Karpas-422 (cell line): ENCODE measurements around the gene PCDHGC5. TPM values are rescaled to one million over a fixed set of nuclear protein-coding genes. Genes with fewer than 3 reads are reported as not detected.

Experiments used
- DNase-seq: peaks from one replicate; pipeline ENCODE4 v3.0.0-alpha.2; 2015
- H2AFZ ChIP-seq: fragments of 200-600 bp; sonication (generic); 2 replicates; pipeline ENCODE4 v1.6.1; 2014; ENCODE audit warnings: antibody characterized with exemption, low read length, mixed read lengths
- H3K27ac ChIP-seq: fragments of 200-600 bp; sonication (generic); 2 replicates; pipeline ENCODE4 v1.5.1; 2014; ENCODE audit warnings: mild to moderate bottlenecking, low read length, moderate library complexity
- H3K27me3 ChIP-seq: fragments of 200-600 bp; sonication (generic); 2 replicates; pipeline ENCODE4 v1.6.1; 2014; ENCODE audit warnings: low read length, mixed read lengths
- H3K36me3 ChIP-seq: fragments of 200-600 bp; sonication (generic); 2 replicates; pipeline ENCODE4 v1.6.1; 2014; ENCODE audit warnings: low read length, mixed read lengths; ENCODE audit not compliant: insufficient read depth
- H3K4me1 ChIP-seq: fragments of 200-600 bp; sonication (generic); 2 replicates; pipeline ENCODE4 v1.6.1; 2014; ENCODE audit warnings: mild to moderate bottlenecking, low read length, mixed read lengths
- H3K4me2 ChIP-seq: fragments of 200-600 bp; sonication (generic); 2 replicates; pipeline ENCODE4 v1.6.1; 2014; ENCODE audit warnings: low read length, low read depth, mild to moderate bottlenecking; ENCODE audit not compliant: poor library complexity, severe bottlenecking
- H3K4me3 ChIP-seq: fragments of 200-600 bp; sonication (generic); 2 replicates; pipeline ENCODE4 v1.5.1; 2014; ENCODE audit warnings: mild to moderate bottlenecking, antibody characterized with exemption, low read length, mixed read lengths
- H3K79me2 ChIP-seq: fragments of 200-600 bp; sonication (generic); 2 replicates; pipeline ENCODE4 v1.6.1; 2014; ENCODE audit warnings: mild to moderate bottlenecking, low read length, mixed read lengths
- H3K9ac ChIP-seq: fragments of 200-600 bp; sonication (generic); 2 replicates; pipeline ENCODE4 v1.6.0; 2014; ENCODE audit warnings: low read length
- H3K9me2 ChIP-seq: fragments of 200-600 bp; sonication (generic), shearing (Covaris generic); replicated peaks from 2 replicates; pipeline ENCODE4 v1.6.0; 2014; ENCODE audit warnings: mild to moderate bottlenecking, low read length, moderate library complexity; ENCODE audit not compliant: insufficient read depth
- H3K9me3 ChIP-seq: fragments of 300-700, 200-600 bp; sonication (generic); 2 replicates; pipeline ENCODE4 v1.6.1; 2014; ENCODE audit warnings: low read length, mixed read lengths
- H4K20me1 ChIP-seq: fragments of 200-600 bp; sonication (generic); 2 replicates; pipeline ENCODE4 v1.6.1; 2014; ENCODE audit warnings: mild to moderate bottlenecking, antibody characterized with exemption, low read length, low read depth; ENCODE audit not compliant: insufficient read depth
- total RNA-seq: library from RNA; depleted of rRNA; stranded (reverse); fragments of >200 nt; shearing (Covaris generic); gene quantifications from 2 replicates; pipeline ENCODE4 v1.2.3, GENCODE V29; 2014; ENCODE audit warnings: low replicate concordance

The PCDHGC5 gene
- total RNA-seq, 1 experiment from 2014 or later: 5.1 TPM

DNA sequence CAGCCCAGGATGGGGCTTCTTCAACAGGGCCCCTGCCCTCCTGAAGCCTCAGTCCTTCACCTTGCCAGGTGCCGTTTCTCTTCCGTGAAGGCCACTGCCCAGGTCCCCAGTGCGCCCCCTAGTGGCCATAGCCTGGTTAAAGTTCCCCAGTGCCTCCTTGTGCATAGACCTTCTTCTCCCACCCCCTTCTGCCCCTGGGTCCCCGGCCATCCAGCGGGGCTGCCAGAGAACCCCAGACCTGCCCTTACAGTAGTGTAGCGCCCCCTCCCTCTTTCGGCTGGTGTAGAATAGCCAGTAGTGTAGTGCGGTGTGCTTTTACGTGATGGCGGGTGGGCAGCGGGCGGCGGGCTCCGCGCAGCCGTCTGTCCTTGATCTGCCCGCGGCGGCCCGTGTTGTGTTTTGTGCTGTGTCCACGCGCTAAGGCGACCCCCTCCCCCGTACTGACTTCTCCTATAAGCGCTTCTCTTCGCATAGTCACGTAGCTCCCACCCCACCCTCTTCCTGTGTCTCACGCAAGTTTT is 23.6 kb downstream of the PCDHGC5 start:
- Histone ChIP-seq H2AFZ (no peak overlapping the region), H3K27ac (peak overlapping the region; percentile 100), H3K4me2 (peak overlapping the region; percentile 60), H3K9ac (peak overlapping the region; percentile 87), H3K27me3 (no peaks in the 10 kb centered on the region), H3K4me1 (peaks cover 100% of the 10 kb centered on the region), H3K4me3 (peak overlapping the region; percentile 54), H3K9me2 (no peaks in the 10 kb centered on the region), H3K79me2 (no peaks in the 10 kb centered on the region), H3K36me3 (peaks cover 15% of the 10 kb centered on the region), H4K20me1 (no peaks in the 10 kb centered on the region), H3K9me3 (no peaks in the 10 kb centered on the region)
- peak; percentile 97 for DNase-seq

DNA sequence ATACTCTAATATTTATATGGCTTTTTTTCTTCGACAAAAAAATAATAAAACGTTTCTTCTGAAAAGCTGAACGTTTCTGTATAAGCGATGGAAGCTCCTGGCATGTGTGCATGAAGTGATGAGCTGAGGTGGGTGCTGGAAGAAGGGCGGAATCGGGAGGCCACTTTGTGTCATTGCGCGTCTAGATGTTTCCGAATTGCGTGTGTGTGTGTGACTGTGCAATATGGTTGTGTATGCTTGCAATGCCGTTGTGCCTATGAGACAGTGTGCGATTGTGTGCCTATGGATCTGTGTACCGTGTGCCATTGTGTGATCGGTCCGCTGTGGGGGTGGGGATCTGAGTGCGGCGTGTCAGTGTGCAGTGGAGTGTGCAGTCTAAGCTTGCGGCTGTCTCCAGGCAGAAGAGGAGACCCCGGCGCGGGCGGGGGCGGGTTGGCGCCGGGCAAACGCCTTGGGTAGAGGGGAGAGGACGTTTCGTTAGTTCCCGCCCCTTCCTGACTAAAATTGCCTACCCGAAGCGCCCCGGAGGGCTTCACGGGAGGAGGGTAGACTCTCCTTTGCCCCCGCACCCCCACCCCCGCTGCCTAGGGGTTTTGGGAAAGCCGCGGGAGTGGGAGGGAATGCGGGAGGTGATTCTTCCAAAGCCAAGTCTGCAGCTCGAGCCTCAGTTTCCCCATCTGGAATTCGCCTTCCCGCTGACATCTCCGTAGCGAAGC is 24.2 kb downstream of the PCDHGC5 start:
- Histone ChIP-seq H3K9ac (peak overlapping the region; percentile 87), H4K20me1 (no peaks in the 10 kb centered on the region), H3K4me1 (peaks cover 100% of the 10 kb centered on the region), H2AFZ (no peak overlapping the region), H3K36me3 (peaks cover 15% of the 10 kb centered on the region), H3K4me3 (peak overlapping the region; percentile 54), H3K27me3 (no peaks in the 10 kb centered on the region), H3K79me2 (no peaks in the 10 kb centered on the region), H3K9me2 (no peaks in the 10 kb centered on the region), H3K9me3 (no peaks in the 10 kb centered on the region), H3K4me2 (peak overlapping the region; percentile 59), H3K27ac (peak overlapping the region; percentile 100)
- DNase-seq: peak; percentile 93

DNA sequence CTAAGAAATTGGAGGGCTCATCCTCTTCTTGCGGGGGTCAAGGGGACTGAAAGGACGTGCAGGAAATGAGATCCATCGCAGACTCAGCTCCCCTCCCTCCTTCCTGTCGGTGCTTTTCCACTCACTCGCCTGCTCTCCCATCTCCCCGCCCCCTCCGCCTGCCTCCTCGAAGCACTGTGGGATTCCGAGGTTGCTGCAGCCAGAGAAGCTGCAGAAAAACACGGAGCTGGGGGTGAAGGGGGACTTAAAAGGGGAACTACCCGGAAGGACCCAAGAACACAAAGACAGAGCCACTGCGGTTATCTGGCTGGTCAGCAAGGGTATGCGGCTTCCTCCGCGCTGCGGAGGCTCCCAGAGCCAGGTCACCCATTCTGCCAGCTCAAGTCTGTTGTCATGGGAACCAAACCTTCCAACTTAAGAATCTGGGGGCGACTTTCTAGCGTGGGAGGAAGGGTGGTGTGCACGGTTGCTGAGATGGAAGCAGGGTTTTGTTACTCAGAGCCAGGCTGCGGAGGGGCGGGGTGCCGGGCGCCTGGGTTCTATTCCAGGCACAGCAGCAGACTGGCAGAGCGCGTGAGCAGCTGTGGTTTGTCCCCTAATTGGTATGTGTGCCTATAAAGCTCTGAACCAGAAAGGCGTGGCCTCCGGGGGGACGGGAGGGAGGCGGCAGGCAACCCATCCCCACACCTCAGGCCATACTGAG is 24.9 kb downstream of the PCDHGC5 start:
- H3K27me3 ChIP-seq: no peaks in the 10 kb centered on the region
- H3K9me2 ChIP-seq: no peaks in the 10 kb centered on the region
- peak; percentile 98 for DNase-seq
- H2AFZ ChIP-seq: no peak overlapping the region
- H3K9me3 ChIP-seq: no peaks in the 10 kb centered on the region
- H4K20me1 ChIP-seq: no peaks in the 10 kb centered on the region
- peak overlapping the region; percentile 59 for H3K4me2 ChIP-seq
- peak overlapping the region; percentile 87 for H3K9ac ChIP-seq
- peak overlapping the region; percentile 100 for H3K27ac ChIP-seq
- H3K36me3 ChIP-seq: peaks cover 15% of the 10 kb centered on the region
- peak overlapping the region; percentile 54 for H3K4me3 ChIP-seq
- H3K79me2 ChIP-seq: no peaks in the 10 kb centered on the region
- peaks cover 100% of the 10 kb centered on the region for H3K4me1 ChIP-seq

GRCh38 chr5:141514330-141515133 is 25.7 kb downstream of the PCDHGC5 start:
- Histone ChIP-seq H3K27me3 (no peaks in the 10 kb centered on the region), H3K4me2 (peak overlapping the region; percentile 59), H3K4me1 (peaks cover 100% of the 10 kb centered on the region), H2AFZ (no peak overlapping the region), H3K9ac (peak overlapping the region; percentile 87), H3K36me3 (peaks cover 23% of the 10 kb centered on the region), H3K9me2 (no peaks in the 10 kb centered on the region), H3K4me3 (peak overlapping the region; percentile 44; the same call in 1 of the 2 replicates), H3K9me3 (no peaks in the 10 kb centered on the region), H4K20me1 (no peaks in the 10 kb centered on the region), H3K27ac (peak overlapping the region; percentile 100), H3K79me2 (no peaks in the 10 kb centered on the region)
- no peak for DNase-seq

DNA sequence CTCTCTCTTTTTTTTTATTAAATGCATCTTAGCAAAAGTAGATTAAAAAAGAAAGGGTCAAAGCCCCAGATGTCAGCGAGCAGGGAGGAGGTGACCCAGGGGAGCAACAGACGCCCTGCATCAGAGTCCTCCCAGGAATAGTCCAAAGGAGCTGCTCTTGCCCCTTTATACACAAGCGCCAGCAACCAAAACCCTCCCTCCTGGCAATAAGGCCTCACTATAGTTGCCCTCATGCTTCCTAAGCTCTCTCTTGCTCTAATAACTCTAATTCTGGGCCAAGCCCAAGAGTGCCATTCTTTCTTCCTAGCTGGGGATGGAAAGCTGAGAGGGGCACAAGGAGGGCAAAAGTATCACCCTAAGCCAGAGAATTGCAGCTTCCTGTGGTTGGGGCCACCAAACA is 26.3 kb downstream of the PCDHGC5 start:
- Histone ChIP-seq H3K36me3 (peaks cover 28% of the 10 kb centered on the region), H3K4me1 (peaks cover 100% of the 10 kb centered on the region)

DNA sequence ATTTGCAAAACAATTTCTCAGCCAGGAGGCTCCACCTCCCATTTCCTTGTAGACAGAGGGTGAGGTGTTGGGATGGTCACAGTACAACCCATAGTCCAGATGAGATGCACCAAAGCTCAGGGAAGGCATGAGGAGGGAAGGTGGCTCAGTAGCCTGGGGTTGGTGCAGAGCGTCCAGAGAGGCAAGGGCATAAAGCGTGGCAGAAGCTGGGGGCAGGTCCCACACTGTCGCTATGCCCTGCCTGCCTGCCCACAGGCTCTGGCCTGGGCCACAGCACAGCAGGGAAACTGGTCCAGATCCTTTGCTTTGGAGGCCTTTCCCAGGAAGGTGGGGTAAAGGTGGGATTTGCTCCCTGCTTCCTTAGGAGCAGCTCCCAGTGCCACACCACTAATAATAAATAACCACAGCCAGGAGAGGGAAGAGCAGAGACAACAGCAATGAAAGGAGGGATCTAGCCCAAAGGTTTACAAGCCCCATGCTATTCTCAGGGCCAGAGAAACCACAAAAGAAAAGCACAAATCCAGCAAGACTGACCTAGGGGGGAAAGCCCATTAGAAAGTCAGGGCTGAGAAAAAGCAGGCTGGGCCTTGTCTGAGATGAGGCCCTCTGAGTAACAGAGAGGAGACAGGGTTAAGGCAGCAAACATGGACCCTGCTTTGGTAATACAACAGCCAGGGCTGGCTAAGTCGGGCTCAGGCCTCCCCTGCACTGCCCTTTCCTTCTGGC is 27.2 kb downstream of the PCDHGC5 start:
- Histone ChIP-seq H2AFZ (no peak overlapping the region), H3K9me2 (no peaks in the 10 kb centered on the region), H3K4me3 (peak overlapping the region; percentile 19; the same call in 1 of the 2 replicates), H3K9ac (peak overlapping the region; percentile 87), H4K20me1 (no peaks in the 10 kb centered on the region), H3K9me3 (no peaks in the 10 kb centered on the region), H3K27ac (peak overlapping the region; percentile 100), H3K79me2 (no peaks in the 10 kb centered on the region), H3K4me2 (peak overlapping the region; percentile 59), H3K36me3 (peaks cover 31% of the 10 kb centered on the region; the same call in 1 of the 2 replicates), H3K27me3 (no peaks in the 10 kb centered on the region), H3K4me1 (peaks cover 99% of the 10 kb centered on the region)
- DNase-seq: no peak

More for the DNA sequence above, 26.3 kb downstream of the PCDHGC5 start:
- peak overlapping the region; percentile 19; the same call in 1 of the 2 replicates for H3K4me3 ChIP-seq
- no peaks in the 10 kb centered on the region for H4K20me1 ChIP-seq
- no peaks in the 10 kb centered on the region for H3K9me3 ChIP-seq
- no peaks in the 10 kb centered on the region for H3K79me2 ChIP-seq
- H3K4me2 ChIP-seq: peak overlapping the region; percentile 59
- H3K9me2 ChIP-seq: no peaks in the 10 kb centered on the region
- DNase-seq: peak; percentile 85
- H3K27ac ChIP-seq: peak overlapping the region; percentile 100
- H2AFZ ChIP-seq: no peak overlapping the region
- peak overlapping the region; percentile 87 for H3K9ac ChIP-seq
- no peaks in the 10 kb centered on the region for H3K27me3 ChIP-seq

DNA sequence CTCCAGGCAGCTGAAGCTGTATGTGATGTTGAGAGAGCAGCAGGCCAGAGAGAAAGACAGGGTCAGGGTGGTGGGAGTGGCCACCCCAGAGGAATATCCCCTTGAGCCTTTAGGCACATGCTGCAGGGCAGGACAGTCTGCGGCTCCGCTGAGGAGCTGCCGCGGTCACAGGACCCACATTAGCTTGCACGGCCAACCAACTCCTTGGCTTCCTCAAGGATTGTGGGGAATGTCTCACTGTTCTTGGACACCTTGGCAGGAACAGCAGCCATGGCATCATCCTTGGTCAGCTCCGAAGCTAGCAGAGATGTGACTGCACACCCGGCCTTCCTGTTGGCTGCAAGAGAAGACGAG is 27.8 kb downstream of the PCDHGC5 start:
- H3K9ac ChIP-seq: peak overlapping the region; percentile 87
- H3K9me2 ChIP-seq: no peaks in the 10 kb centered on the region
- H3K27me3 ChIP-seq: no peaks in the 10 kb centered on the region
- H3K4me1 ChIP-seq: peaks cover 99% of the 10 kb centered on the region
- H2AFZ ChIP-seq: no peak overlapping the region
- H3K9me3 ChIP-seq: no peaks in the 10 kb centered on the region
- H3K79me2 ChIP-seq: no peaks in the 10 kb centered on the region
- H3K27ac ChIP-seq: peak overlapping the region; percentile 100
- peak overlapping the region; percentile 59 for H3K4me2 ChIP-seq
- DNase-seq: no peak
- peaks cover 34% of the 10 kb centered on the region for H3K36me3 ChIP-seq
- H3K4me3 ChIP-seq: peak overlapping the region; percentile 19; the same call in 1 of the 2 replicates
- H4K20me1 ChIP-seq: no peaks in the 10 kb centered on the region
